ENCODE results near the gene APOH. TPM values are rescaled to one million over a fixed set of nuclear protein-coding genes. Genes with fewer than 3 reads are reported as not detected.

Gene APOH
- polyA plus RNA-seq, 1 of the 3 experiments (the other 2 are of a cell fraction), result not detected

GRCh38 chr17:66172144-66172543, 57.1 kb downstream of the APOH start:
- H3K9ac ChIP-seq, result no peak overlapping the region
- TF ChIP-seq, protein P1, sequence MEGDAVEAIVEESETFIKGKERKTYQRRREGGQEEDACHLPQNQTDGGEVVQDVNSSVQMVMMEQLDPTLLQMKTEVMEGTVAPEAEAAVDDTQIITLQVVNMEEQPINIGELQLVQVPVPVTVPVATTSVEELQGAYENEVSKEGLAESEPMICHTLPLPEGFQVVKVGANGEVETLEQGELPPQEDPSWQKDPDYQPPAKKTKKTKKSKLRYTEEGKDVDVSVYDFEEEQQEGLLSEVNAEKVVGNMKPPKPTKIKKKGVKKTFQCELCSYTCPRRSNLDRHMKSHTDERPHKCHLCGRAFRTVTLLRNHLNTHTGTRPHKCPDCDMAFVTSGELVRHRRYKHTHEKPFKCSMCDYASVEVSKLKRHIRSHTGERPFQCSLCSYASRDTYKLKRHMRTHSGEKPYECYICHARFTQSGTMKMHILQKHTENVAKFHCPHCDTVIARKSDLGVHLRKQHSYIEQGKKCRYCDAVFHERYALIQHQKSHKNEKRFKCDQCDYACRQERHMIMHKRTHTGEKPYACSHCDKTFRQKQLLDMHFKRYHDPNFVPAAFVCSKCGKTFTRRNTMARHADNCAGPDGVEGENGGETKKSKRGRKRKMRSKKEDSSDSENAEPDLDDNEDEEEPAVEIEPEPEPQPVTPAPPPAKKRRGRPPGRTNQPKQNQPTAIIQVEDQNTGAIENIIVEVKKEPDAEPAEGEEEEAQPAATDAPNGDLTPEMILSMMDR (IDR thresholded peaks at IDR 0.05), result no peak
- TF ChIP-seq CHD2 (IDR thresholded peaks at IDR 0.05; ENCODE audit: low read length, partially characterized antibody) (no peak), NRF1 (IDR thresholded peaks at IDR 0.05; ENCODE audit: low read depth, low read length) (no peak)
- H3K4me1 ChIP-seq (ENCODE audit: control insufficient read depth in 1 of 2, insufficient read depth in 2 of 2, low read depth in 1 of 2, low read length in 1 of 2), result no peaks in the 10 kb centered on the region; a peak in 1 of 4 replicates
- H3K27ac ChIP-seq (ENCODE audit: low read depth in 2 of 2, low read length in 1 of 2), result no peak overlapping the region
- ChIA-PET CTCF (interaction anchor here (3.5 to 9.5 kb wide), 2 partner anchors 878 to 941 kb away, joined by 19 to 148 read pairs; no protein-coding TSS in a partner anchor), POLR2A (no interaction called here)
- H3F3A ChIP-seq (replicated peaks; ENCODE audit: insufficient read depth), result peaks cover 3% of the 10 kb centered on the region
- H2AFZ ChIP-seq (ENCODE audit: low read depth), result no peak overlapping the region
- 86% methylated on average over 5 of the region's 5 CpGs for WGBS (ENCODE audit: low lambda C conversion rate)
- no peak overlapping the region for H3K4me3 ChIP-seq (ENCODE audit: low read depth in 2 of 2, low read length in 1 of 2)
- DNase-seq, result no peak
- no peaks in the 10 kb centered on the region for H4K20me1 ChIP-seq (ENCODE audit: insufficient read depth)
- H3K9me2 ChIP-seq, result no peaks in the 10 kb centered on the region
- no peak overlapping the region for H3K4me2 ChIP-seq
- no peaks in the 10 kb centered on the region for H3K79me2 ChIP-seq (ENCODE audit: insufficient read depth)
- no peaks in the 10 kb centered on the region for H3K27me3 ChIP-seq (ENCODE audit: insufficient read depth)
- H3K36me3 ChIP-seq (replicated peaks in 1 of 2; ENCODE audit: control insufficient read depth in 1 of 2, insufficient read depth in 2 of 2, low read length in 1 of 2), result peaks cover 26 to 30% of the 10 kb centered on the region in 2 experiments
- no peaks in the 10 kb centered on the region for H3K9me3 ChIP-seq

DNA sequence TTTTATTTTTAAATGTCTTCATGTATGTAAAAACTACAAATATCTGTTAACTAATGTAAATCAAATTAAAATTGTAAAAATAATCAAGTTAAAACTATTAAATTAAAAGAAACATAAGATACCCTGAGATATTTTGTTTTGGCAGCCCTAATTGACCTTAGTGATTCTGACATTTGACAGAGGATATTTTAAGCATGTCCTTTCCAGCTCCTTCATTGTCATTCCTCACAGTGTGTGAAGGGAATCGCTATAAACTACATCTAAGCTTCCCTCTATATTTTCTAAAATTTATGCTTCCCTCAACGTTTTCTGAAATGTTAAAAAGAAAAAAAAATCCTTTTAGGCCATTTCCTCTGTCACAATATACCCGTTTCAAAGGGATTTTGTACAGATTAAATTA, 57.5 kb downstream of the APOH start:
- peaks cover 3% of the 10 kb centered on the region for H3F3A ChIP-seq (replicated peaks; ENCODE audit: insufficient read depth)
- no peaks in the 10 kb centered on the region; a peak in 1 of 4 replicates for H3K4me1 ChIP-seq (ENCODE audit: control insufficient read depth in 1 of 2, insufficient read depth in 2 of 2, low read depth in 1 of 2, low read length in 1 of 2)
- H3K27me3 ChIP-seq (ENCODE audit: insufficient read depth), result no peaks in the 10 kb centered on the region
- no peak overlapping the region for H3K9ac ChIP-seq
- H3K79me2 ChIP-seq (ENCODE audit: insufficient read depth), result no peaks in the 10 kb centered on the region
- H3K9me3 ChIP-seq, result no peaks in the 10 kb centered on the region
- TF ChIP-seq TAF1 (IDR thresholded peaks at IDR 0.05; ENCODE audit: borderline replicate concordance, low read depth, low read length) (no peak), RAD21 (IDR thresholded peaks at IDR 0.05; ENCODE audit: low read length) (no peak), ZBTB33 (IDR thresholded peaks at IDR 0.05; ENCODE audit: borderline replicate concordance, low read depth) (no peak), TCF12 (IDR thresholded peaks at IDR 0.05) (no peak), JUND (IDR thresholded peaks at IDR 0.05) (no peak), SIN3A (IDR thresholded peaks at IDR 0.05; ENCODE audit: borderline replicate concordance, low read depth, low read length) (no peak), RXRA (IDR thresholded peaks at IDR 0.05; ENCODE audit: borderline replicate concordance, low read depth) (no peak), MXI1 (IDR thresholded peaks at IDR 0.05; ENCODE audit: low read depth, low read length) (no peak), GABPA (IDR thresholded peaks at IDR 0.05; ENCODE audit: low read depth) (no peak), GATA2 (CRISPR knock-in tag; IDR thresholded peaks at IDR 0.05) (no peak), PBX3 (IDR thresholded peaks at IDR 0.05) (no peak), FOSL2 (IDR thresholded peaks at IDR 0.05; ENCODE audit: borderline replicate concordance, low read depth) (no peak), POLR2AphosphoS5 (IDR thresholded peaks at IDR 0.05; ENCODE audit: low read depth, low read length) (no peak), EZH2phosphoT487 (IDR thresholded peaks at IDR 0.05; ENCODE audit: borderline replicate concordance, low read depth) (no peak), YY1 (IDR thresholded peaks at IDR 0.05; ENCODE audit: low read depth) (no peak), CHD2 (IDR thresholded peaks at IDR 0.05; ENCODE audit: low read length, partially characterized antibody) (no peak)
- TF ChIP-seq, protein P2, sequence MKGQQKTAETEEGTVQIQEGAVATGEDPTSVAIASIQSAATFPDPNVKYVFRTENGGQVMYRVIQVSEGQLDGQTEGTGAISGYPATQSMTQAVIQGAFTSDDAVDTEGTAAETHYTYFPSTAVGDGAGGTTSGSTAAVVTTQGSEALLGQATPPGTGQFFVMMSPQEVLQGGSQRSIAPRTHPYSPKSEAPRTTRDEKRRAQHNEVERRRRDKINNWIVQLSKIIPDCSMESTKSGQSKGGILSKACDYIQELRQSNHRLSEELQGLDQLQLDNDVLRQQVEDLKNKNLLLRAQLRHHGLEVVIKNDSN (IDR thresholded peaks at IDR 0.05; ENCODE audit: borderline replicate concordance, low read depth), result no peak
- TF ChIP-seq, protein P3, sequence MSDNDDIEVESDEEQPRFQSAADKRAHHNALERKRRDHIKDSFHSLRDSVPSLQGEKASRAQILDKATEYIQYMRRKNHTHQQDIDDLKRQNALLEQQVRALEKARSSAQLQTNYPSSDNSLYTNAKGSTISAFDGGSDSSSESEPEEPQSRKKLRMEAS (IDR thresholded peaks at IDR 0.05; ENCODE audit: low read depth), result no peak
- TF ChIP-seq, protein P1 (IDR thresholded peaks at IDR 0.05), result no peak
- no peak overlapping the region for H3K4me2 ChIP-seq
- H3K9me2 ChIP-seq, result no peaks in the 10 kb centered on the region
- H2AFZ ChIP-seq (ENCODE audit: low read depth), result no peak overlapping the region
- no peak for DNase-seq
- H3K36me3 ChIP-seq (replicated peaks in 1 of 2; ENCODE audit: control insufficient read depth in 1 of 2, insufficient read depth in 2 of 2, low read length in 1 of 2), result peaks cover 25 to 30% of the 10 kb centered on the region in 2 experiments
- POLR2A ChIA-PET, result no interaction called here
- no peak overlapping the region for H3K27ac ChIP-seq (ENCODE audit: low read depth in 2 of 2, low read length in 1 of 2)
- H3K4me3 ChIP-seq (ENCODE audit: low read depth in 2 of 2, low read length in 1 of 2), result no peak overlapping the region
- CTCF ChIA-PET, result interaction anchor here (3.5 to 9.5 kb wide), 2 partner anchors 877 to 941 kb away, joined by 19 to 148 read pairs; no protein-coding TSS in a partner anchor
- WGBS (ENCODE audit: low lambda C conversion rate), result 76% methylated on average over 3 of the region's 3 CpGs
- H4K20me1 ChIP-seq (ENCODE audit: insufficient read depth), result no peaks in the 10 kb centered on the region

Data from SK-N-SH (cell line).